Activated CD4-positive, alpha-beta memory T cell treated with anti-CD3 and anti-CD28 coated beads, Interleukin-2, amount 10 ng/mL, durations not matched to agents 7 days and 5 days (primary cell): Measurements from ENCODE around the gene PACRG. TPM values are rescaled to one million over a fixed set of nuclear protein-coding genes. Genes with fewer than 3 reads are reported as not detected.

Experiments
- CTCF ChIA-PET: fragments of 350-600 bp; sonication (Branson Sonifier 250); formaldehyde crosslinking; loops from one replicate; lab custom pipeline; 2021; ENCODE audit warnings: antibody characterized with exemption, inconsistent platforms; lab: Charles Lee
- POLR2A ChIA-PET: fragments of 350-600 bp; sonication (Branson Sonifier 250); formaldehyde crosslinking; loops from one replicate; lab custom pipeline; 2021; ENCODE audit warnings: antibody characterized with exemption; lab: Charles Lee
- DNase-seq: peaks from one replicate; pipeline ENCODE4 v3.0.0-alpha.2; 2020
- H3K27ac Mint-ChIP-seq: one replicate; pipeline ENCODE4 v1.8.0; 2021; ENCODE audit warnings: mild to moderate bottlenecking, mixed read lengths
- H3K27me3 Mint-ChIP-seq: one replicate; pipeline ENCODE4 v1.8.0; 2021; ENCODE audit warnings: mixed read lengths
- H3K36me3 Mint-ChIP-seq: one replicate; pipeline ENCODE4 v1.8.0; 2021; ENCODE audit warnings: low read depth, mixed read lengths
- H3K4me1 Mint-ChIP-seq: one replicate; pipeline ENCODE4 v1.8.0; 2021; ENCODE audit warnings: mixed read lengths
- H3K4me3 Mint-ChIP-seq: one replicate; pipeline ENCODE4 v1.8.0; 2021; ENCODE audit warnings: mild to moderate bottlenecking, mixed read lengths
- H3K9me3 Mint-ChIP-seq: one replicate; pipeline ENCODE4 v1.8.0; 2021; ENCODE audit warnings: mixed read lengths
- total RNA-seq, 2 experiments: library from RNA; stranded (reverse); gene quantifications; one replicate each; pipeline ENCODE4 v1.2.3, GENCODE V29; 2021

PACRG gene
- total RNA-seq, 2 experiments from 2014 or later: not detected

GRCh38 chr6:162753775-162754174 lies 26.0 kb downstream of the PACRG start:
- no peak overlapping the region for H3K27ac Mint-ChIP-seq
- DNase-seq: no peak
- no peaks in the 10 kb centered on the region for H3K9me3 Mint-ChIP-seq
- POLR2A ChIA-PET: no interaction called here
- no peak overlapping the region for H3K4me3 Mint-ChIP-seq
- no peaks in the 10 kb centered on the region for H3K27me3 Mint-ChIP-seq
- H3K36me3 Mint-ChIP-seq: no peaks in the 10 kb centered on the region
- CTCF ChIA-PET: no interaction called here
- no peaks in the 10 kb centered on the region for H3K4me1 Mint-ChIP-seq

DNA sequence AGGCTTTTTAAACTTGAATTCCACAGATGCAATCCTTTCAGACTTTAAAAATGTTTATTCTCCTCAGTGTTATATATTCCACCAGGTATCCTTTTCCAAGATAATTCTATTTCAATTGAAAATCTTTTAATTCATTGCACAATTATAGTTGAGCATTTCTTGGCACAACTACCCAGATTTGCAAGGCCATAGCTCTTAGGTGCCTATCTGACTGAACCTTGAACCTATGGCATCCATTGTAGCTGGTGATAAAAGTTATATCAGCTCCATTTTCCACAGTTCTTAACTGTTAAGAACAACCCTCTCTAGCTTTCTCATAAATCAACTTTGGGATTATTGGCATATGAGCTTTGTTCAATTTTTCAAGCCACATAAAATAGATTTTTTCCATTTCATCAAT lies 42.4 kb downstream of the PACRG start:
- Mint-ChIP-seq H3K27ac (no peak overlapping the region), H3K36me3 (no peaks in the 10 kb centered on the region), H3K9me3 (no peaks in the 10 kb centered on the region), H3K4me1 (no peaks in the 10 kb centered on the region), H3K27me3 (no peaks in the 10 kb centered on the region), H3K4me3 (no peak overlapping the region)
- DNase-seq: no peak
- POLR2A ChIA-PET: no interaction called here
- CTCF ChIA-PET: interaction anchor here (0.6 kb wide), 1 partner anchor 450 kb away, joined by 5 read pairs; no protein-coding TSS in a partner anchor

DNA sequence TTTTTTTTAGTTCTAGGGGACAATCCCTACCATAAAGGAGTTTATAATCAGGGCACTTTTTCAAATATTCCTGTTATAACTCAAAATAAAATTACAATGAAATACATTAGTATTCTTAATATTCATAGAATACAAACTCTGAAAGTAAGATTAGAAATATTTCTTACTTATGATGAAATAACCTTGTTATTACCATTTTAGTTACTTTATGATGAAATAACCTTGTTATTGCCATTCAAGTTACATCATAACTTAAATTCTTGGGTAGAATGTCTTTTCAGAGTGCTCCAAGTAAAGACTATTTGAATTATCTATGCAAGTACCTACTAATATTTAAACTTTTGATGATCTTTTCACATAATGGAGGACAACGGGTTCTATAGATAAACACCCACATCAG lies 43.2 kb downstream of the PACRG start:
- no peak overlapping the region for H3K27ac Mint-ChIP-seq
- ChIA-PET POLR2A (no interaction called here), CTCF (interaction anchor here (0.6 kb wide), 1 partner anchor 449 kb away, joined by 5 read pairs; no protein-coding TSS in a partner anchor)
- H3K4me1 Mint-ChIP-seq: no peaks in the 10 kb centered on the region
- H3K9me3 Mint-ChIP-seq: no peaks in the 10 kb centered on the region
- H3K4me3 Mint-ChIP-seq: no peak overlapping the region
- H3K36me3 Mint-ChIP-seq: no peaks in the 10 kb centered on the region
- DNase-seq: no peak
- no peaks in the 10 kb centered on the region for H3K27me3 Mint-ChIP-seq

DNA sequence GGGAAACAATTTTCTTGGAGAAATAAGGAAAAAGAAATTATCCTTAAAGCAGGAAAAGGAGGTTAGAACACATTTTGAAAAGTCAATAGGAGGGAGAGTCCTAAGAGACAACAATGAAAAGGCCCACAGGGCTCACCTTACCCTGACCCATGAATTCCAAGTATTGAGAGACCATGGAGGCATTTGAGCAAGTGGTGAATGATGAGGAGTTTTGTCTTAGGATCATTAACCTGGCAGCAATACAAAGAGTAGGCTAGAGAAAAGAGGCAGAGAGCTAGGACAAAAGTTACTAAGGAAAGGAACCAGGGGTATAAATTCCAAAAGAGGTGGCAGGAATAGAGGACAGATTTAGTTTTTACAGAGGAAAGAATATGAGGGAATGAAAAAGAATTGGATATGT lies 44.7 kb downstream of the PACRG start:
- no peaks in the 10 kb centered on the region for H3K9me3 Mint-ChIP-seq
- ChIA-PET CTCF (interaction anchor here (0.7 kb wide), 1 partner anchor 324 kb away, joined by 3 read pairs; no protein-coding TSS in a partner anchor), POLR2A (no interaction called here)
- no peaks in the 10 kb centered on the region for H3K27me3 Mint-ChIP-seq
- H3K27ac Mint-ChIP-seq: no peak overlapping the region
- H3K36me3 Mint-ChIP-seq: no peaks in the 10 kb centered on the region
- no peak overlapping the region for H3K4me3 Mint-ChIP-seq
- H3K4me1 Mint-ChIP-seq: no peaks in the 10 kb centered on the region
- no peak for DNase-seq

GRCh38 chr6:162773996-162774395 lies 46.2 kb downstream of the PACRG start:
- ChIA-PET CTCF (no interaction called here), POLR2A (no interaction called here)

DNA sequence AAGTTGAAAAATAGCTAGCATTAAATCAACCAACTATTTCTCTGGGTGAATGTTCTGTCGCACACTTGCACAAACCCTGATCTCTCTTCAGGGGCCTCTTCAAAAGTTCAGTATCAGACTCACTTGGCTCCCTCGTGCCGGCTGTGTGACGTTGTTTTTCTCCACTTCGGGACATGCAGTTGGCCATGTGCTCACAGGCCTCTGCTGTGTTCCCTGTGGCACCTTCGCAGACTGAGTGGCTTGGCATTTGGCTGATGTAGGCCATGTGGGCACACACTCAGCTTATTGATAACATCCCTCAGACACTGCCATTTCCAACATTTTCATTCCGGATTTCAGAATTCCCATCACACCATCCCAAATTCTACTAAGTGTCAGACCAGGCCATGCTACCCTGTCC lies 49.3 kb downstream of the PACRG start:
- Mint-ChIP-seq H3K4me1 (no peaks in the 10 kb centered on the region), H3K9me3 (peaks cover 12% of the 10 kb centered on the region), H3K27ac (no peak overlapping the region), H3K36me3 (no peaks in the 10 kb centered on the region), H3K27me3 (no peaks in the 10 kb centered on the region), H3K4me3 (no peak overlapping the region)
- CTCF ChIA-PET: no interaction called here
- POLR2A ChIA-PET: no interaction called here
- no peak for DNase-seq

More at GRCh38 chr6:162773996-162774395, 46.2 kb downstream of the PACRG start:
- DNase-seq: no peak
- H3K9me3 Mint-ChIP-seq: peaks cover 5% of the 10 kb centered on the region
- H3K27ac Mint-ChIP-seq: no peak overlapping the region
- no peak overlapping the region for H3K4me3 Mint-ChIP-seq
- H3K27me3 Mint-ChIP-seq: no peaks in the 10 kb centered on the region
- H3K36me3 Mint-ChIP-seq: no peaks in the 10 kb centered on the region
- no peaks in the 10 kb centered on the region for H3K4me1 Mint-ChIP-seq

- H3K4me1 Mint-ChIP-seq: no peaks in the 10 kb centered on the region
- no peaks in the 10 kb centered on the region for H3K27me3 Mint-ChIP-seq
- H3K4me3 Mint-ChIP-seq: no peak overlapping the region
- H3K27ac Mint-ChIP-seq: no peak overlapping the region
- DNase-seq: no peak
- ChIA-PET CTCF (no interaction called here), POLR2A (no interaction called here)
- peaks cover 12% of the 10 kb centered on the region for H3K9me3 Mint-ChIP-seq
- no peaks in the 10 kb centered on the region for H3K36me3 Mint-ChIP-seq
Observed at GRCh38 chr6:162778603-162779002, 50.8 kb downstream of the PACRG start.

DNA sequence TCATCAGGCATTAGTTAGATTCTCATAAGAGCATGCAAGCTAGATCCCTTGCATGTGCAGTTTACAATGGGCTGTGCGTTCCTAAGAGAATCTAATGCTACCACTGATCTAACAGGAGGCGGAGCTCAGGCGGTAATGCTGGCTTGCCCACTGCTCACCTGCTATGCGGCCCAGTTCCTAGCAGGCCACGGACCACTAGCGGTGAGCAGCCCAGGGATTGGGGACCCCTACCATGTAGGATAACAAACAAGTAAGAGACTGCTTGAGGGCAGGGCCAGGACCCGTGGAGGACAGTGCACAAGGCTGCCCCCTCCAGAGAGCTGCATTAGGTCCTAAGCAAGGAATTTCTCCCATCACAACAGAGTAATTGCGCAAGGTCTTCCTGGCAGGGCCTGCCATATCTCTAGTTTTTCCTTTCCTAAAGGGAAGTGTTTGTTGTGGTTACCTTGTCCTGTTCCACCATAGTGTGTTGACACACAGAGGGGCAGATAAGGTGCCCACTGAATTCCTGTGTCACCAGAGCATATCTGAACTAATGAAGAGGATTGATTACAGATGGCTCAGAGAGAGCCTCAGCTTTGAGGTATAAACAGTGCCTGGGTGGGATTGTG lies 58.0 kb downstream of the PACRG start:
- H3K36me3 Mint-ChIP-seq: no peaks in the 10 kb centered on the region
- H3K27me3 Mint-ChIP-seq: no peaks in the 10 kb centered on the region
- no peaks in the 10 kb centered on the region for H3K4me1 Mint-ChIP-seq
- POLR2A ChIA-PET: no interaction called here
- no peak for DNase-seq
- CTCF ChIA-PET: no interaction called here
- no peak overlapping the region for H3K4me3 Mint-ChIP-seq
- no peak overlapping the region for H3K27ac Mint-ChIP-seq
- peaks cover 3% of the 10 kb centered on the region for H3K9me3 Mint-ChIP-seq

DNA sequence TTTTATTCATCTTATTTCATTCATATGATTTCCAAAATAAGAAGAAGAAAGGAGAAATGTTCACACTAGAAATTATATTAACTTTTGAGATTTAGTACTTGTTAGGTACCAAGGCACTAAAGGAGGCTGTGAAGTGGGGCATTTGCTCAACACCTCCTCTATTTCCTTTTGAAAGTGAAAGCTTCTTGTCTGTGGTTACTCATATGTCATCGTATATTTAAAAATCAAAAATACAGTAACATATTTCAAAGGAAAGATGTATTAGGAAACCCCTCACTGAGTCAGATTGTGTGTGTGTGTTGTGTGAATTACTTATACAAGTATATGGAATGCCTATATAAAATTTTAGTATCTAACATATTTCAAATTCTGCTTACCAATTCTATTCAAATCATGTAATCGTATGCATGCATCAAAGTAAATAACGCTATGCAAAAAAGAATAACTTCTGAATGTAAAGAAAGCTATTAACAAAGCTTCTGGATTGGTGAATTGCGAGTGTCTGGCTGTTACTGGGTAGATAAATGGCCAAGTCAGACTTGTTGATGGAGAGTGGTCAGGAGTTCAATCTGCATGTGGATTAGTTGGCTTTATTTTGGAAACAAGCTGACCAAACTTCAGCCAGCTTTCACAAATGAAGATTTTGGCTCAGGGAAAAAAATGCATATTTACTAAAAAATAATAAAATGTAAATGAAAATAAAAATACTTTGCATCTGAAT lies 70.9 kb downstream of the PACRG start:
- no peak overlapping the region for H3K27ac Mint-ChIP-seq
- DNase-seq: no peak
- H3K36me3 Mint-ChIP-seq: no peaks in the 10 kb centered on the region
- CTCF ChIA-PET: no interaction called here
- H3K4me3 Mint-ChIP-seq: no peak overlapping the region
- POLR2A ChIA-PET: no interaction called here
- H3K4me1 Mint-ChIP-seq: peaks cover 2% of the 10 kb centered on the region
- H3K9me3 Mint-ChIP-seq: no peaks in the 10 kb centered on the region
- no peaks in the 10 kb centered on the region for H3K27me3 Mint-ChIP-seq

DNA sequence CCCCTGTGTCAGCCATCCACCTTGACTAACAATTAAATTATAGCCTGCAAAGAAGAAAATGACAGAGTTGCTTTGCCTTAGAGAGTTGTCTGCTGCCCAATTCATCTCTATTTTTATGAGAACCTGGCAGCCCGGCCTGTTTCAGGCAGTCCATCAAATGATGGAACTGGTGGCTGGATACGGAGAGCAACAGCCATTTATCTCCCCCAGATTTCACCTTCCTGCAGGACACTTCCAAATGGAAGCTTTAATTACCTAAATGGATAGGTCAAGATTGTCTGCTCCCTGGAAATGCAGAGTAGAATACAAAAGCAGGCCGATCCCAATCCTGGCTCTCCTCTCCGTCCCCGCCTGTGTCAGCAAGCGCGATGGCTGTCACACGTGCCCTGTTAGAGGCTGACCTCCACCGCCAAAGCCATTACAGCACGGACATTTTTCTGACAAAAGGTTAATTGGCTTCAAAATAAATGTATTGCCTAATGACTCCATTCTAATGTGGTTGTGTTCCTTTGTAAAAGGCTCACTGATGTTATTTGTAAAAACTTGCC lies 86.7 kb downstream of the PACRG start:
- ChIA-PET POLR2A (no interaction called here), CTCF (no interaction called here)
- H3K36me3 Mint-ChIP-seq: no peaks in the 10 kb centered on the region
- H3K27me3 Mint-ChIP-seq: no peaks in the 10 kb centered on the region
- no peak overlapping the region for H3K27ac Mint-ChIP-seq
- no peaks in the 10 kb centered on the region for H3K9me3 Mint-ChIP-seq
- no peak for DNase-seq
- H3K4me3 Mint-ChIP-seq: no peak overlapping the region
- H3K4me1 Mint-ChIP-seq: no peaks in the 10 kb centered on the region

DNA sequence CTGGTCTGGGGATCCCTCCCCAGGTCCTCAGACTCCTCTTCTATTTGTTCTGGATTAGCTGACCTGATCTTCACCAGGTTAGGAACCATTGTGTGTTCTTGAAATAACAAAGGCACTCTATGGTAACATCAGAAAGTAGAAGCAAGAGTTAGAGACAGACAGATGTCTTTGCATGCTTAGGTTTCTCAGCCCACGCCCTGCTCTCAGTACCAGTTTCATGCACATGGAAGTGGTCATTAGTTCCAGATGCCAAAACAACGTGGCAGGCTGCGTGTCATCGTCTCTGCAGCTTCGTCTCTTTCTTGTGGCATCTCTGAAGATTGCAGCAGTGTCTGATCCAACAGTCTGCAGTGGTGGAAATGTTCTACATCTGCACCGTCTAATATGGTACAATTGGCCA lies 89.4 kb downstream of the PACRG start:
- no peaks in the 10 kb centered on the region for H3K4me1 Mint-ChIP-seq
- ChIA-PET POLR2A (no interaction called here), CTCF (no interaction called here)
- no peaks in the 10 kb centered on the region for H3K9me3 Mint-ChIP-seq
- H3K4me3 Mint-ChIP-seq: no peak overlapping the region
- no peak for DNase-seq
- no peaks in the 10 kb centered on the region for H3K27me3 Mint-ChIP-seq
- H3K36me3 Mint-ChIP-seq: no peaks in the 10 kb centered on the region
- H3K27ac Mint-ChIP-seq: no peak overlapping the region

DNA sequence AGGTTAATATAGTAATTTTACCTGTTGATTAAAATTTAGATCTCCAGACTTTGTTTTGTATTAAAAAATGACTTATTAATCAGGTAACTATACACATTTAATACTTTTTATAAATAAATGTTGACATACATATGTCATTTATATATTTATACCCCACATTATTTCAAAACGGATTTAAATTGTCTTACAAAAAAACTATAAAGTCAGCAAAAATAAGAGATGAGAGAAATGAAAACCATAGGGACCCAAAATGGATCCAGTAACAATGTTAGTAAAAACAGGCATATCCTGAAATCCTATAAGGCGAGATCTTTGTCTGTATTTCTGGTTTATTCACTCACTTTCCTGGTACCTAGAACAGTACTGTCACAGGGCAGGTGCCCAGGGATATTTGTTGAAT lies 91.5 kb downstream of the PACRG start:
- H3K4me3 Mint-ChIP-seq: no peak overlapping the region
- no peaks in the 10 kb centered on the region for H3K9me3 Mint-ChIP-seq
- ChIA-PET CTCF (no interaction called here), POLR2A (no interaction called here)
- no peaks in the 10 kb centered on the region for H3K27me3 Mint-ChIP-seq
- H3K27ac Mint-ChIP-seq: no peak overlapping the region
- no peaks in the 10 kb centered on the region for H3K4me1 Mint-ChIP-seq
- no peak for DNase-seq
- H3K36me3 Mint-ChIP-seq: no peaks in the 10 kb centered on the region

- Mint-ChIP-seq H3K9me3 (no peaks in the 10 kb centered on the region), H3K4me3 (no peak overlapping the region), H3K27me3 (no peaks in the 10 kb centered on the region), H3K36me3 (no peaks in the 10 kb centered on the region), H3K4me1 (peaks cover 1% of the 10 kb centered on the region), H3K27ac (no peak overlapping the region)
- ChIA-PET CTCF (no interaction called here), POLR2A (no interaction called here)
- DNase-seq: no peak
Observed at GRCh38 chr6:162821102-162821501, 93.3 kb downstream of the PACRG start.

DNA sequence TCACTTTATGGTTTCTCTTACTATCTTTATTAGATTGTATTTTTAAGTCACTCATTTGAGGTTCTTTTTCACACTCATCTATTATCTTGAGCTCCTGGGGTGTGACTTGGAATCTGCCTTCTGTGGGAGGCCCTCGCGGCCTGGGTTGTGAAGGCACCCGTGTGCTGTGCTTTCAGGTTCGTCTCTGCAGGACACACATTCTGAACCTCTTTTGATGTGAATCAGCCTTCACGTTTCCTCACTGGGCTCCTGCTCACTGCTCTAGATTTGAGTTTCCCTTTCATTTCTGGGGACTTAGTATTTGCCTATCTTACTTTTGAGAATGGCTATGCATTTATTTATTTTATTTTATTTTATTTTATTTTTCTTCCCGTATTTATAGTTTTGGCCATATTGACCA lies 97.8 kb downstream of the PACRG start:
- no peak for DNase-seq
- H3K9me3 Mint-ChIP-seq: no peaks in the 10 kb centered on the region
- H3K27ac Mint-ChIP-seq: no peak overlapping the region
- no peak overlapping the region for H3K4me3 Mint-ChIP-seq
- no peaks in the 10 kb centered on the region for H3K36me3 Mint-ChIP-seq
- ChIA-PET POLR2A (no interaction called here), CTCF (no interaction called here)
- H3K27me3 Mint-ChIP-seq: no peaks in the 10 kb centered on the region
- peaks cover 20% of the 10 kb centered on the region for H3K4me1 Mint-ChIP-seq
